HepG2 (cell line): ENCODE measurements around the gene EXOC3L2. TPM values are rescaled to one million over a fixed set of nuclear protein-coding genes. Genes with fewer than 3 reads are reported as not detected.
A peak's percentile ranks its signal among the peaks of the same experiment; 100 is the strongest.

Source experiments
- ATAC-seq: fragments of 200-7000 bp; cut with Tn5 transposase; 3 replicates; pipeline ENCODE4 v1.9.1; 2020; ENCODE audit warnings: mild to moderate bottlenecking, moderate library complexity
- BruUV-seq: library from RNA; stranded (reverse); fragments of 400-500 nt; replicated peaks from 2 replicates; lab custom pipeline; 2021; lab: Mats Ljungman, UMichigan
- CTCF ChIA-PET: fragments of 300-600 bp; formaldehyde crosslinking; extraction: SDS; loops from one replicate; lab custom pipeline; 2021; ENCODE audit warnings: low total read pairs, inconsistent platforms, low intra/inter-chr PET ratio; lab: Yijun Ruan, JAX
- POLR2A ChIA-PET: fragments of 350-600 bp; sonication (Branson Sonifier 250); formaldehyde crosslinking; loops from one replicate; lab custom pipeline; 2020; ENCODE audit warnings: antibody characterized with exemption, inconsistent platforms; lab: Yijun Ruan, JAX
- DNase-seq: peaks from one replicate; pipeline ENCODE4 v3.0.0-alpha.2; 2015; ENCODE audit warnings: low spot score
- FAIRE-seq: peaks from 3 replicates; lab custom pipeline; 2011; peaks lifted over from hg19 to GRCh38; lab: Jason Lieb, UNC
- H2AFZ ChIP-seq: one replicate; pipeline ENCODE4 v1.6.1; 2011; ENCODE audit warnings: low read length, inconsistent platforms
- H3K27ac ChIP-seq: fragments of 300-600 bp; 3 replicates; pipeline ENCODE4 v1.8.0; 2011; ENCODE audit warnings: mixed run types, mild to moderate bottlenecking, mixed read lengths, low read length, inconsistent platforms; ENCODE audit not compliant: insufficient read depth; ENCODE audit errors: extremely low read length
- H3K27me3 ChIP-seq, 2 experiments: fragments of 200-600 bp in 1 of 2; 2 replicates in 1 of 2; 3 replicates in 1 of 2; pipeline versions ENCODE4 v1.6.0 to v1.8.0; 2011; ENCODE audit warnings: low read length in 2 of 2, mild to moderate bottlenecking in 2 of 2, moderate library complexity in 2 of 2, inconsistent platforms in 1 of 2; ENCODE audit not compliant: insufficient read depth in 2 of 2, control insufficient read depth in 1 of 2
- H3K36me3 ChIP-seq, 2 experiments: fragments of 200-600 bp in 1 of 2; replicated peaks in 1 of 2; 2 replicates in 1 of 2; 3 replicates in 1 of 2; pipeline versions ENCODE4 v1.5.1 to v1.8.0; 2011; ENCODE audit warnings: low read length in 2 of 2, inconsistent platforms in 1 of 2; ENCODE audit not compliant: insufficient read depth in 2 of 2, control insufficient read depth in 1 of 2
- H3K4me1 ChIP-seq: 2 replicates; pipeline ENCODE4 v1.5.1; 2012; ENCODE audit warnings: low read length, inconsistent platforms; ENCODE audit not compliant: insufficient read depth
- H3K4me2 ChIP-seq: 2 replicates; pipeline ENCODE4 v1.6.0; 2011; ENCODE audit warnings: low read depth, low read length, inconsistent platforms
- H3K4me3 ChIP-seq, 3 experiments: fragments of 200-600 bp in 1 of 3; sonication (generic), shearing (Covaris generic) in 1 of 3; replicated peaks in 1 of 3; 2 replicates each; pipeline ENCODE4 v1.5.1; 2011 to 2016; ENCODE audit warnings: low read length in 3 of 3, inconsistent platforms in 2 of 3, low read depth in 2 of 3, mild to moderate bottlenecking in 2 of 3, control low read depth in 1 of 3, mixed read lengths in 1 of 3; ENCODE audit not compliant: insufficient read depth in 1 of 3
- H3K79me2 ChIP-seq: one replicate; pipeline ENCODE4 v1.6.1; 2011; ENCODE audit warnings: low read length, inconsistent platforms; ENCODE audit not compliant: insufficient read depth
- H3K9ac ChIP-seq: 2 replicates; pipeline ENCODE4 v1.6.0; 2011; ENCODE audit warnings: mild to moderate bottlenecking, low read depth, low read length, inconsistent platforms; ENCODE audit not compliant: insufficient read depth
- H3K9me3 ChIP-seq: 2 replicates; pipeline ENCODE4 v1.5.1; 2012; ENCODE audit warnings: mild to moderate bottlenecking, low read length
- H4K20me1 ChIP-seq: 2 replicates; pipeline ENCODE4 v1.6.0; 2011; ENCODE audit warnings: inconsistent platforms, mild to moderate bottlenecking, low read length, moderate library complexity; ENCODE audit not compliant: insufficient read depth
- ARNT ChIP-seq: fragments of 450-650 bp; IDR thresholded peaks from 2 replicates; pipeline ENCODE4 v1.6.1; 2017
- ARNT2 ChIP-seq: sonication (generic); formaldehyde crosslinking; IDR thresholded peaks from 2 replicates; pipeline ENCODE4 v1.8.0; 2022; ENCODE audit warnings: mild to moderate bottlenecking, low read depth, missing genetic modification reagents, moderate library complexity
- GATAD2A ChIP-seq: IDR thresholded peaks from 2 replicates; pipeline ENCODE4 v1.6.1; 2016
- TAF15 ChIP-seq: fragments of 200-400 bp; formaldehyde crosslinking; IDR thresholded peaks from one replicate; pipeline ENCODE4 v1.6.1; 2018; ENCODE audit warnings: mild to moderate bottlenecking, low read depth, low read length; ENCODE audit not compliant: poor library complexity, severe bottlenecking
- TEAD2 ChIP-seq: sonication (generic); formaldehyde crosslinking; IDR thresholded peaks from 2 replicates; pipeline ENCODE4 v1.9.0; 2021; ENCODE audit warnings: missing genetic modification reagents
- TEAD3 ChIP-seq: optimal IDR thresholded peaks from 2 replicates; pipeline ENCODE3; 2016; ENCODE audit warnings: borderline replicate concordance
- ZBTB3 ChIP-seq: sonication (generic); formaldehyde crosslinking; IDR thresholded peaks from 2 replicates; pipeline ENCODE4 v1.4.0; 2020; ENCODE audit warnings: low read depth, mild to moderate bottlenecking, moderate library complexity, missing genetic modification reagents, borderline replicate concordance
- ZNF143 ChIP-seq: sonication (generic); formaldehyde crosslinking; IDR thresholded peaks from 2 replicates; pipeline ENCODE4 v1.4.0; 2020; ENCODE audit warnings: missing genetic modification reagents
- ZNF160 ChIP-seq: sonication (generic); formaldehyde crosslinking; IDR thresholded peaks from 2 replicates; pipeline ENCODE4 v1.8.0; 2022; ENCODE audit warnings: mild to moderate bottlenecking, inconsistent platforms, missing genetic modification reagents
- ZNF333 ChIP-seq: sonication (generic); formaldehyde crosslinking; IDR thresholded peaks from 2 replicates; pipeline ENCODE4 v1.4.0; 2020; ENCODE audit warnings: mild to moderate bottlenecking, missing genetic modification reagents, borderline replicate concordance
- ZNF546 ChIP-seq: sonication (generic); formaldehyde crosslinking; conservative IDR thresholded peaks from 2 replicates; pipeline ENCODE4 v1.8.1; 2023; ENCODE audit warnings: mild to moderate bottlenecking, missing genetic modification reagents
- ZNF687 ChIP-seq: sonication (generic); formaldehyde crosslinking; IDR thresholded peaks from 2 replicates; pipeline ENCODE4 v1.5.1; 2020; ENCODE audit warnings: mild to moderate bottlenecking, missing genetic modification reagents, moderate library complexity
- ZNF740 ChIP-seq: sonication (generic); formaldehyde crosslinking; IDR thresholded peaks from 2 replicates; pipeline ENCODE4 v1.4.0; 2020; ENCODE audit warnings: missing genetic modification reagents
- WGBS: methylation state at CpG from one replicate; pipeline ENCODE4 v1.1.6; 2017; ENCODE audit warnings: low lambda C conversion rate; 5-methylcytosine and 5-hydroxymethylcytosine counted together
- in situ Hi-C: cut with HindIII; loops from 2 replicates; pipeline ENCODE4 v1.10.0; 2017; ENCODE audit warnings: low pct_unique_long_range_greater_than_20kb; ENCODE audit not compliant: extremely low pct_ligation_motif_present
- intact Hi-C: fragments of 100-400 bp; cut with micrococcal nuclease; formaldehyde crosslinking; loops from one replicate; pipeline ENCODE4 v1.10.0; 2022; ENCODE audit not compliant: unreplicated experiment
- polyA plus RNA-seq, 8 experiments: library from polyadenylated mRNA; depleted of rRNA in 3 of 8; stranded (reverse) in 7 of 8; unstranded in 1 of 8; fragments of >200 nt; fragmentation: Illumina TruSeq in 4 of 8; extraction: Trizol in 4 of 8; gene quantifications; 2 replicates each; pipeline versions ENCODE4 v1.2.1 to v1.2.3, GENCODE V29; 2011 to 2016; ENCODE audit warnings: low read depth in 4 of 8, missing spikeins in 1 of 8, mixed read lengths in 1 of 8; ENCODE audit not compliant: insufficient read depth in 1 of 8
- total RNA-seq, 5 experiments: library from RNA; depleted of rRNA; stranded (reverse); fragments of >200 nt; fragmentation: Illumina TruSeq; extraction: Trizol; gene quantifications; 2 replicates each; pipeline ENCODE4 v1.2.3, GENCODE V29; 2016; ENCODE audit warnings: low read depth in 1 of 5

Gene EXOC3L2
- total and polyA plus RNA-seq, 2 of the 13 experiments (the other 11 are each of a cell fraction or from before 2014, with no cell fraction given) = 0.21 TPM; not detected in 1

GRCh38 chr19:45189971-45190370 lies 55.2 kb downstream of the EXOC3L2 start:
- 0 out of 2 replicates have a peak, but pooled peaks cover 2% of the 10 kb centered on the region for H4K20me1 ChIP-seq
- intact Hi-C loops = loop anchor here (10.0 kb wide), 1 partner anchor 55 kb away; the partner anchor contains the start of gene EXOC3L2
- no TSS peak for BruUV-seq
- POLR2A ChIA-PET = no interaction called here
- peaks cover 29% of the 10 kb centered on the region for H3K4me1 ChIP-seq
- DNase-seq = no peak
- H3K27ac ChIP-seq = no peak overlapping the region
- in situ Hi-C loops = no loop called here
- H3K27me3 ChIP-seq = peaks cover 0 to 1% of the 10 kb centered on the region in 2 experiments; a peak in 2 of 5 replicates
- no peak for FAIRE-seq
- no peak overlapping the region for H3K4me2 ChIP-seq
- TF ChIP-seq ZNF546 (CRISPR knock-in tag) = no peak
- no peak for TF ChIP-seq TAF15
- TF ChIP-seq ZNF160 (CRISPR knock-in tag) = peak; percentile 73
- no peak for TF ChIP-seq ARNT
- H2AFZ ChIP-seq = no peak overlapping the region
- H3K36me3 ChIP-seq = no peaks in the 10 kb centered on the region
- CTCF ChIA-PET = no interaction called here
- H3K4me3 ChIP-seq = no peak overlapping the region
- ATAC-seq = no peak
- H3K9me3 ChIP-seq = no peaks in the 10 kb centered on the region
- WGBS = 20% methylated on average over 1 of the region's 1 CpG
- H3K79me2 ChIP-seq = no peaks in the 10 kb centered on the region
- no peak overlapping the region for H3K9ac ChIP-seq

- ChIA-PET POLR2A (interaction anchor here (1.6 kb wide), 1 partner anchor 9 kb away, joined by 12 read pairs; the partner anchor contains the start of genes BLOC1S3 and TRAPPC6A), CTCF (interaction anchor here (1.3 kb wide), 1 partner anchor 25 kb away, joined by 8 read pairs; no protein-coding TSS in a partner anchor)
- H3K9me3 ChIP-seq = no peaks in the 10 kb centered on the region
- FAIRE-seq = peak; percentile 74
- H3K27me3 ChIP-seq = peaks cover 0 to 1% of the 10 kb centered on the region in 2 experiments; a peak in 1 of 5 replicates
- H3K27ac ChIP-seq = no peak overlapping the region
- peak overlapping the region; percentile 79 for H3K4me2 ChIP-seq
- no peak overlapping the region for H3K9ac ChIP-seq
- WGBS = 38% methylated on average over 5 of the region's 12 CpGs
- H3K36me3 ChIP-seq = no peaks in the 10 kb centered on the region
- intact Hi-C loops = loop anchor here (10.0 kb wide), 1 partner anchor 57 kb away; the partner anchor contains the start of gene EXOC3L2
- in situ Hi-C loops = no loop called here
- BruUV-seq = no TSS peak
- no peak overlapping the region for H2AFZ ChIP-seq
- H4K20me1 ChIP-seq = 0 out of 2 replicates have a peak, but pooled peaks cover 2% of the 10 kb centered on the region
- peak; percentile 59 for ATAC-seq
- no peaks in the 10 kb centered on the region for H3K79me2 ChIP-seq
- peak; percentile 49 for DNase-seq
- H3K4me1 ChIP-seq = peaks cover 29% of the 10 kb centered on the region
- H3K4me3 ChIP-seq = peak overlapping the region in 1 of 3 experiments; percentile 43; a peak in 1 of 6 replicates
- TF ChIP-seq ARNT2 (CRISPR knock-in tag) (no peak), ZNF687 (peak; percentile 37; the same call in 1 of the 2 replicates), ZNF740 (CRISPR knock-in tag) (no peak), ZBTB3 (no peak), TEAD2 (CRISPR knock-in tag) (0 out of 2 replicates have a peak, but pooled peaks have one; percentile 35), GATAD2A (CRISPR knock-in tag) (0 out of 2 replicates have a peak, but pooled peaks have one; percentile 19), ZNF333 (CRISPR knock-in tag) (no peak), TEAD3 (CRISPR knock-in tag) (peak; percentile 80), ZNF143 (CRISPR knock-in tag) (no peak)
Observed at GRCh38 chr19:45187421-45188100, 57.6 kb downstream of the EXOC3L2 start.
